Progenitor cell of endocrine pancreas (in vitro differentiated cells): Measurements from ENCODE around the gene SRP9. TPM values are rescaled to one million over a fixed set of nuclear protein-coding genes. Genes with fewer than 3 reads are reported as not detected.

Experiments used
- DNase-seq: peaks from one replicate; pipeline ENCODE4 v3.0.0; 2021; ENCODE audit warnings: low spot score; ENCODE audit not compliant: unreplicated experiment
- H3K27ac Mint-ChIP-seq: 2 replicates; pipeline ENCODE4 v1.8.0; 2021; ENCODE audit warnings: mild to moderate bottlenecking, moderate library complexity, mixed read lengths
- H3K27me3 Mint-ChIP-seq: 2 replicates; pipeline ENCODE4 v1.8.0; 2021; ENCODE audit warnings: mixed read lengths
- H3K36me3 Mint-ChIP-seq: 2 replicates; pipeline ENCODE4 v1.8.0; 2022; ENCODE audit warnings: mixed read lengths; ENCODE audit not compliant: insufficient read depth
- H3K4me1 Mint-ChIP-seq: 2 replicates; pipeline ENCODE4 v1.8.0; 2021; ENCODE audit warnings: low read depth, mixed read lengths
- H3K4me3 Mint-ChIP-seq: 2 replicates; pipeline ENCODE4 v1.8.0; 2021; ENCODE audit warnings: low read depth, mild to moderate bottlenecking, moderate library complexity, mixed read lengths
- H3K9me3 Mint-ChIP-seq: 2 replicates; pipeline ENCODE4 v1.8.0; 2021; ENCODE audit warnings: low read depth, mixed read lengths
- CTCF ChIP-seq: fragments of 200-600 bp; sonication (generic); IDR thresholded peaks from one replicate; pipeline ENCODE4 v1.5.0; 2021; ENCODE audit warnings: antibody characterized with exemption, mild to moderate bottlenecking; ENCODE audit not compliant: unreplicated experiment
- long read RNA-seq: library from polyadenylated mRNA; unstranded; transcript quantifications from one replicate; pipeline ENCODE4 v2.0.0, GENCODE V29; 2020
- total RNA-seq: library from RNA; stranded (reverse); gene quantifications from 2 replicates; pipeline ENCODE4 v1.2.1, GENCODE V29; 2021

Gene SRP9
- 406 and 423 TPM in 2 replicates for total RNA-seq
- long read RNA-seq, transcript SRP9-203 (4 exons, 1,596 nt): minor isoform, 200 of 1,697 reads
- long read RNA-seq, transcript SRP9-201 (3 exons, 1,480 nt): major isoform, 1,430 of 1,697 reads
- long read RNA-seq, transcript SRP9-202 (4 exons, 540 nt): minor isoform, 5 of 1,697 reads
- long read RNA-seq, partial matches to known transcripts: 1 of 1,697 reads
- long read RNA-seq, other reads (novel, unspliced or antisense): 61 of 1,697 reads

- peak; percentile 89 for TF ChIP-seq CTCF
- Mint-ChIP-seq H3K27ac (no peak within 1 kb of the TSS), H3K36me3 (peaks cover 13% of the 10 kb centered on the region), H3K27me3 (no peaks in the 10 kb centered on the region), H3K4me3 (no peak within 1 kb of the TSS), H3K9me3 (no peaks in the 10 kb centered on the region), H3K4me1 (peaks cover 29% of the 10 kb centered on the region)
- peak; percentile 97 for DNase-seq
Measured at GRCh38 chr1:225777583-225778336, at the start of gene SRP9. TSS of gene SRP9 (plus strand) at chr1:225777826. CDS start at chr1:225777941, 115 bp downstream.

GRCh38 chr1:225731491-225731890 lies 46.1 kb upstream of the SRP9 start:
- H3K9me3 Mint-ChIP-seq: no peaks in the 10 kb centered on the region
- DNase-seq: no peak
- TF ChIP-seq CTCF: no peak
- no peak overlapping the region for H3K27ac Mint-ChIP-seq
- H3K36me3 Mint-ChIP-seq: no peaks in the 10 kb centered on the region
- H3K4me3 Mint-ChIP-seq: no peak overlapping the region
- H3K27me3 Mint-ChIP-seq: peaks cover 7% of the 10 kb centered on the region
- H3K4me1 Mint-ChIP-seq: peaks cover 2% of the 10 kb centered on the region

- Mint-ChIP-seq H3K36me3 (no peaks in the 10 kb centered on the region), H3K9me3 (no peaks in the 10 kb centered on the region), H3K4me1 (peaks cover 2% of the 10 kb centered on the region), H3K27ac (no peak overlapping the region), H3K27me3 (peaks cover 9% of the 10 kb centered on the region), H3K4me3 (no peak overlapping the region)
- TF ChIP-seq CTCF: no peak
- DNase-seq: no peak
Measured at GRCh38 chr1:225733254-225733653, 44.4 kb upstream of the SRP9 start.

GRCh38 chr1:225735252-225736149 lies 42.1 kb upstream of the SRP9 start:
- Mint-ChIP-seq H3K27me3 (peaks cover 8% of the 10 kb centered on the region), H3K36me3 (no peaks in the 10 kb centered on the region), H3K4me3 (no peak overlapping the region), H3K9me3 (no peaks in the 10 kb centered on the region), H3K4me1 (peaks cover 2% of the 10 kb centered on the region), H3K27ac (peak overlapping the region; percentile 13)
- no peak for TF ChIP-seq CTCF
- no peak for DNase-seq

GRCh38 chr1:225736437-225737098 lies 41.1 kb upstream of the SRP9 start:
- TF ChIP-seq CTCF: no peak
- Mint-ChIP-seq H3K4me3 (no peak overlapping the region), H3K36me3 (no peaks in the 10 kb centered on the region), H3K9me3 (no peaks in the 10 kb centered on the region), H3K4me1 (no peaks in the 10 kb centered on the region), H3K27me3 (peaks cover 7% of the 10 kb centered on the region), H3K27ac (no peak overlapping the region)
- no peak for DNase-seq
